ENCODE data around the gene LIM2.

Gene LIM2

GRCh38 chr19:51389143-51389542 lies 1.4 kb upstream of the LIM2 start:
- no peak for DNase-seq

GRCh38 chr19:51386882-51387520 lies 773 bp downstream of the LIM2 start:
- Mint-ChIP-seq H3K4me1 (peaks cover 49% of the 10 kb centered on the region), H3K36me3 (ENCODE audit: low read depth) (no peaks in the 10 kb centered on the region), H3K27ac (no peak overlapping the region), H3K27me3 (ENCODE audit: low read depth, poor library complexity) (peaks cover 3% of the 10 kb centered on the region), H3K4me3 (no peak overlapping the region), H3K9me3 (peaks cover 8% of the 10 kb centered on the region)
- TF ChIP-seq CTCF (IDR thresholded peaks at IDR 0.05) = no peak
- no peak for DNase-seq

More at GRCh38 chr19:51389143-51389542, 1.4 kb upstream of the LIM2 start:
- no peak for TF ChIP-seq CTCF (IDR thresholded peaks at IDR 0.05)
- Mint-ChIP-seq H3K4me3 (no peak overlapping the region), H3K9me3 (no peaks in the 10 kb centered on the region), H3K4me1 (peaks cover 54% of the 10 kb centered on the region), H3K27ac (no peak overlapping the region), H3K36me3 (ENCODE audit: low read depth) (no peaks in the 10 kb centered on the region), H3K27me3 (ENCODE audit: low read depth, poor library complexity) (peaks cover 3% of the 10 kb centered on the region)

GRCh38 chr19:51382004-51382403 lies 5.8 kb downstream of the LIM2 start:
- no peaks in the 10 kb centered on the region for H3K36me3 Mint-ChIP-seq (ENCODE audit: low read depth)
- no peak overlapping the region for H3K4me3 Mint-ChIP-seq
- no peak for TF ChIP-seq CTCF (IDR thresholded peaks at IDR 0.05)

GRCh38 chr19:51380379-51380778 lies 7.4 kb downstream of the LIM2 start:
- no peak for DNase-seq
- H3K4me3 Mint-ChIP-seq = no peak overlapping the region

More at GRCh38 chr19:51382004-51382403, 5.8 kb downstream of the LIM2 start:
- DNase-seq = no peak
- peaks cover 6% of the 10 kb centered on the region for H3K27me3 Mint-ChIP-seq (ENCODE audit: low read depth, poor library complexity)
- H3K27ac Mint-ChIP-seq = no peak overlapping the region
- peaks cover 23% of the 10 kb centered on the region for H3K9me3 Mint-ChIP-seq
- H3K4me1 Mint-ChIP-seq = peaks cover 15% of the 10 kb centered on the region

GRCh38 chr19:51377422-51377821 lies 10.4 kb downstream of the LIM2 start:
- Mint-ChIP-seq H3K27ac (no peak overlapping the region), H3K36me3 (ENCODE audit: low read depth) (no peaks in the 10 kb centered on the region), H3K9me3 (peaks cover 20% of the 10 kb centered on the region), H3K27me3 (ENCODE audit: low read depth, poor library complexity) (peaks cover 12% of the 10 kb centered on the region), H3K4me3 (no peak overlapping the region), H3K4me1 (peaks cover 17% of the 10 kb centered on the region)
- DNase-seq = no peak
- no peak for TF ChIP-seq CTCF (IDR thresholded peaks at IDR 0.05)

More at GRCh38 chr19:51380379-51380778, 7.4 kb downstream of the LIM2 start:
- TF ChIP-seq CTCF (IDR thresholded peaks at IDR 0.05) = no peak
- no peaks in the 10 kb centered on the region for H3K36me3 Mint-ChIP-seq (ENCODE audit: low read depth)
- H3K4me1 Mint-ChIP-seq = peaks cover 8% of the 10 kb centered on the region
- peaks cover 23% of the 10 kb centered on the region for H3K9me3 Mint-ChIP-seq
- H3K27me3 Mint-ChIP-seq (ENCODE audit: low read depth, poor library complexity) = peaks cover 4% of the 10 kb centered on the region
- no peak overlapping the region for H3K27ac Mint-ChIP-seq
